Tibial nerve (tissue), 4 donors: ENCODE data around the gene IL6ST.

Experiments
- CTCF ChIP-seq, 5 experiments: fragments of 200-600 bp in 3 of 5; fragments of 450-650 bp in 2 of 5; sonication (generic) in 3 of 5; IDR thresholded peaks; one replicate each; pipeline ENCODE4 v1.5.1; 2016 to 2019; ENCODE audit warnings: antibody characterized with exemption in 5 of 5, mild to moderate bottlenecking in 3 of 5, moderate library complexity in 2 of 5
- EP300 ChIP-seq, 2 donors: sonication (generic); formaldehyde crosslinking; IDR thresholded peaks; one replicate each; pipeline ENCODE4 v1.6.1; 2017; ENCODE audit warnings: antibody characterized with exemption in 2 of 2, mild to moderate bottlenecking in 1 of 2
- POLR2A ChIP-seq, 2 donors: fragments of 450-650 bp; IDR thresholded peaks; one replicate each; pipeline ENCODE4 v1.6.1; 2017; ENCODE audit warnings: antibody characterized with exemption in 2 of 2, mild to moderate bottlenecking in 2 of 2, moderate library complexity in 2 of 2

GRCh38 chr5:55965525-55965924 lies 29.2 kb downstream of the IL6ST start:
- TF ChIP-seq CTCF (IDR thresholded peaks at IDR 0.05) (no peak), POLR2A (IDR thresholded peaks at IDR 0.05) (no peak), EP300 (IDR thresholded peaks at IDR 0.05) (no peak)
